HEK293 (cell line): ENCODE measurements around the gene PRAF2.

Experiments used
- CTCF ChIA-PET: fragments of 350-600 bp; formaldehyde crosslinking; extraction: SDS; loops from one replicate; lab custom pipeline; 2021; ENCODE audit warnings: antibody characterized with exemption; lab: Yijun Ruan, JAX
- POLR2A ChIA-PET: fragments of 300-600 bp; formaldehyde crosslinking; extraction: SDS; loops from one replicate; lab custom pipeline; 2020; ENCODE audit warnings: antibody characterized with exemption, inconsistent platforms; lab: Yijun Ruan, JAX
- H3K27ac ChIP-seq: fragments of 200-500 bp; sonication (Bioruptor generic); 2 replicates; pipeline ENCODE4 v1.5.1; 2014; ENCODE audit warnings: low read depth, low read length, control low read depth, inconsistent platforms; ENCODE audit errors: extremely low read depth
- H3K36me3 ChIP-seq, 2 experiments: fragments of 200-500 bp in 1 of 2; sonication (Bioruptor generic) in 1 of 2; 1 replicate in 1 of 2; 2 replicates in 1 of 2; pipeline ENCODE4 v1.5.1; 2014 to 2017; ENCODE audit warnings: inconsistent platforms in 2 of 2, low read length in 2 of 2; ENCODE audit not compliant: control insufficient read depth in 2 of 2, insufficient read depth in 1 of 2
- H3K4me1 ChIP-seq: fragments of 200-500 bp; sonication (Bioruptor generic); 2 replicates; pipeline ENCODE4 v1.5.1; 2014; ENCODE audit warnings: mild to moderate bottlenecking, low read length, inconsistent platforms; ENCODE audit not compliant: control insufficient read depth, insufficient read depth
- H3K4me3 ChIP-seq: 2 replicates; pipeline ENCODE4 v1.5.1; 2011; ENCODE audit warnings: low read depth, mild to moderate bottlenecking, control low read depth, low read length, moderate library complexity
- H3K9me3 ChIP-seq: fragments of 200-500 bp; sonication (Bioruptor generic); 2 replicates; pipeline ENCODE4 v1.5.1; 2014; ENCODE audit warnings: low read depth, low read length, inconsistent platforms; ENCODE audit not compliant: control insufficient read depth, insufficient read depth
- GLIS1 ChIP-seq: fragments of 450-650 bp; formaldehyde crosslinking; IDR thresholded peaks from 2 replicates; pipeline ENCODE4 v1.5.1; 2016; ENCODE audit warnings: missing biosample characterization, missing genetic modification characterization
- GLIS2 ChIP-seq: fragments of 450-650 bp; formaldehyde crosslinking; IDR thresholded peaks from 2 replicates; pipeline ENCODE4 v1.5.1; 2016; ENCODE audit warnings: missing biosample characterization, missing genetic modification characterization
- HOXC10 ChIP-seq: sonication (generic); formaldehyde crosslinking; IDR thresholded peaks from 2 replicates; pipeline ENCODE4 v1.8.1; 2023; ENCODE audit warnings: mild to moderate bottlenecking, missing genetic modification reagents
- KLF1 ChIP-seq: fragments of 450-650 bp; formaldehyde crosslinking; IDR thresholded peaks from 2 replicates; pipeline ENCODE4 v1.5.1; 2016; ENCODE audit warnings: missing biosample characterization, missing genetic modification characterization
- KLF8 ChIP-seq: fragments of 450-650 bp; formaldehyde crosslinking; IDR thresholded peaks from 2 replicates; pipeline ENCODE4 v1.5.1; 2016; ENCODE audit warnings: missing biosample characterization, missing genetic modification characterization
- PRDM10 ChIP-seq: fragments of 450-650 bp; formaldehyde crosslinking; IDR thresholded peaks from 2 replicates; pipeline ENCODE4 v1.5.1; 2016; ENCODE audit warnings: missing biosample characterization, missing genetic modification characterization
- RBAK ChIP-seq: fragments of 450-650 bp; formaldehyde crosslinking; IDR thresholded peaks from 2 replicates; pipeline ENCODE4 v1.5.1; 2016; ENCODE audit warnings: missing biosample characterization, missing genetic modification characterization
- SCRT1 ChIP-seq: fragments of 450-650 bp; formaldehyde crosslinking; IDR thresholded peaks from 2 replicates; pipeline ENCODE4 v1.5.1; 2016; ENCODE audit warnings: missing biosample characterization, missing genetic modification characterization, borderline replicate concordance
- SCRT2 ChIP-seq: fragments of 450-650 bp; formaldehyde crosslinking; IDR thresholded peaks from 2 replicates; pipeline ENCODE4 v1.5.1; 2016; ENCODE audit warnings: missing biosample characterization, missing genetic modification characterization
- SP7 ChIP-seq: fragments of 450-650 bp; formaldehyde crosslinking; IDR thresholded peaks from 2 replicates; pipeline ENCODE4 v1.5.1; 2016; ENCODE audit warnings: missing biosample characterization, missing genetic modification characterization
- ZNF19 ChIP-seq: fragments of 450-650 bp; formaldehyde crosslinking; IDR thresholded peaks from 2 replicates; pipeline ENCODE4; 2016; ENCODE audit warnings: missing biosample characterization, missing genetic modification characterization, low read depth
- ZNF335 ChIP-seq: fragments of 450-650 bp; formaldehyde crosslinking; conservative IDR thresholded peaks from 2 replicates; pipeline ENCODE4 v1.5.1; 2016; ENCODE audit warnings: missing biosample characterization, missing genetic modification characterization

PRAF2 gene

DNA sequence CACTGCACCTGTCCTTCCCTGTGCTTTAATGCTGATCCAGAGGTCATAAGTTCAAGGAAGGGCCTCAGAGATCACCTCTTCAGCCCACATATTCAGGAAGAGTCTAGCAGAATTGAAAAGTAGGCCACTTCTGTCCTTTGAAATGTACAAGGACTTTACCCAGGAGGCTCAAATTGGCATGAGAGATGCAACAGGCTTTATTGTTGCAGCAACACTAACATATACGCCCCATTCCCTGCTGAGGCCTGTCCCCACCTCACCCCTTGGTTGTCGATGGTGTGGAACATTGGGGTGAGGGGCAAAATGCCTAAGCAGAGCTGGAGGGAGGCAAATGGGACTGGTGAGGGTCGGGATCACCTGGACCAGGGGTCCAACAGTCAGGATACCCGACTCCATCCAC lies 2.8 kb downstream of the PRAF2 start:
- H3K9me3 ChIP-seq: no peaks in the 10 kb centered on the region
- POLR2A ChIA-PET: no interaction called here

GRCh38 chrX:49069038-49069437 lies 4.8 kb downstream of the PRAF2 start:
- Histone ChIP-seq H3K9me3 (no peaks in the 10 kb centered on the region), H3K36me3 (peaks cover 0 to 37% of the 10 kb centered on the region in 2 experiments; a peak in 1 of 3 replicates), H3K4me1 (no peaks in the 10 kb centered on the region; the same call in 1 of the 2 replicates), H3K27ac (no peak overlapping the region), H3K4me3 (no peak overlapping the region)
- ChIA-PET CTCF (interaction anchor here (0.7 kb wide), 1 partner anchor 35 kb away, joined by 4 read pairs; no protein-coding TSS in a partner anchor), POLR2A (no interaction called here)
- TF ChIP-seq ZNF335 (tag by site-specific recombination): no peak
- peak; percentile 61 for TF ChIP-seq GLIS1 (tag by site-specific recombination)
- no peak for TF ChIP-seq KLF1 (tag by site-specific recombination)
- peak; percentile 55 for TF ChIP-seq GLIS2 (tag by site-specific recombination)
- no peak for TF ChIP-seq ZNF19

More for the DNA sequence above, 2.8 kb downstream of the PRAF2 start:
- CTCF ChIA-PET: no interaction called here
- peaks cover 0 to 38% of the 10 kb centered on the region in 2 experiments; a peak in 1 of 3 replicates for H3K36me3 ChIP-seq
- H3K4me3 ChIP-seq: no peak overlapping the region
- no peak overlapping the region for H3K27ac ChIP-seq
- peaks cover 4% of the 10 kb centered on the region; the same call in 1 of the 2 replicates for H3K4me1 ChIP-seq
- TF ChIP-seq SCRT1 (tag by site-specific recombination) (0 out of 2 replicates have a peak, but pooled peaks have one; percentile 15), SCRT2 (tag by site-specific recombination) (peak; percentile 82), SP7 (tag by site-specific recombination) (no peak)

DNA sequence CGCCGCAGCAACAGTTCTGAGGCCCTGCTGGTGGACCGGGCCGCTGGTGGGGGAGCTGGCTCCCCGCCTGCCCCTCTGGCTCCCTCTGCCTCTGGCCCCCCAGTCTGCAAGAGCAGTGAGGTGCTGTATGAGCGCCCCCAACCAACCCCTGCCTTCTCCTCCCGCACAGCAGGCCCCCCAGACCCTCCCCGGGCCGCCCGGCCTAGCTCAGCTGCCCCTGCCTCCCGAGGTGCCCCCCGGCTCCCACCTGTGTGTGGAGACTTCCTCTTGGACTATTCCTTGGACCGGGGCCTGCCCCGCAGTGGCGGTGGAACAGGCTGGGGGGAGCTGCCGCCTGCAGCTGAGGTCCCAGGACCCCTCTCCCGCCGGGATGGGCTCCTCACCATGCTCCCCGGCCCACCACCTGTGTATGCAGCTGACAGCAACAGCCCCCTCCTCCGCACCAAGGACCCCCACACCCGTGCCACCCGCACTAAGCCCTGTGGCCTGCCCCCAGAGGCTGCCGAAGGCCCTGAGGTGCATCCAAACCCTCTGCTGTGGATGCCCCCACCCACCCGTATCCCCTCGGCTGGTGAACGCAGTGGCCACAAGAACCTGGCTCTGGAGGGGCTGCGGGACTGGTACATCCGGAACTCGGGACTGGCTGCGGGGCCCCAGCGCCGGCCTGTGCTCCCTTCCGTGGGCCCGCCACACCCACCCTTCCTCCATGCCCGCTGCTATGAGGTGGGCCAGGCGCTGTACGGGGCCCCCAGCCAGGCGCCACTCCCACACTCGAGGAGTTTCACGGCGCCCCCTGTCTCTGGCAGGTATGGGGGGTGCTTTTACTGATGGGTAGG lies 6.3 kb downstream of the PRAF2 start:
- POLR2A ChIA-PET: no interaction called here
- H3K9me3 ChIP-seq: no peaks in the 10 kb centered on the region
- no peak overlapping the region for H3K4me3 ChIP-seq

More for the DNA sequence above, 6.3 kb downstream of the PRAF2 start:
- Histone ChIP-seq H3K4me1 (no peaks in the 10 kb centered on the region), H3K27ac (no peak overlapping the region), H3K36me3 (peaks cover 0 to 40% of the 10 kb centered on the region in 2 experiments; a peak in 1 of 3 replicates)
- TF ChIP-seq RBAK (tag by site-specific recombination) (no peak), KLF8 (tag by site-specific recombination) (no peak), HOXC10 (no peak), PRDM10 (tag by site-specific recombination) (peak; percentile 72)
- CTCF ChIA-PET: no interaction called here
